Measurements from ENCODE around the gene HRCT1.
"Not testable (repeated sequence)": the region's sequence is repeated elsewhere in the genome, so short reads cannot be mapped to it uniquely, and the experiment has no call there.

HRCT1 gene

DNA sequence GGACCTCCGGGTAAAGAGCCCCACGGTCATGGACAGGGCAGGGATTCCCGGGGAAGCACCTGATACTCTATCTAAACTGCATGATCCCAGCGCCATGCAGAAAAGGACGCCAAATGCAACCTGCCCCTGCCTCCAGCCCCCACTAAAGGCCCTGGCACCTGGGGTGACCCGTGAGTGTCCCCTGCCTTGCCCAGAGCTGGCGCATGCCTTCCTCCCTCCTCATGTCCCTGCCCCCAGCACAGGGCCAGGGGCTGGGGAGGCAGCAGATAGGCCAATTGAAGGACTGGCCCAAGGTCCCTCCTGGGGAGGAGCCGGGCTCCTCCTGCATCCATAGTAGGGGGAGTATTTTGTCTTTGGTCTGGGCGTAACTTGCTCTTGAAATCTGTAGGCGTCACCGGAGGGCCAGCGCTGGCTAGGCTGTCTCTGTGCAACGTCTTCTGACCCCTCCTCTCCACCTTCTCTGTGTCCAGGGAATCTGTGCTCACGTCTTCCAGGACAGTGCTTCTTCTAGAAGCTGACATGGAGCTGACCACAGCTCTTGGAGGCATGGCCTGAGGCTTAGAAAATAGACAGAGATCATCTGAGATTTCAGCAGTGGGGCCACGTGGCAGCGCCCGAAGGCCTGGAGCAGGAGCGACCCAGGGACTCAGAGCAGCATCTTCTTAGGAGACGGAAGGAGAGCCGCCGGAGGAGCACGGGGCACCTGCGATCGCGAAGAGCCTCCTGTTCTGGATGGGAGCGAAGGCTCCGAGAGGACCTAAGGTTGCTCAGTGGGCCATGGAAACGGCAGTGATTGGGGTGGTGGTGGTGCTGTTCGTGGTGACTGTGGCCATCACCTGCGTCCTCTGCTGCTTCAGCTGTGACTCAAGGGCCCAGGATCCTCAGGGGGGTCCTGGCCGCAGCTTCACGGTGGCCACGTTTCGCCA, 3.9 kb downstream of the HRCT1 start:
- no peak overlapping the region for H3K4me3 ChIP-seq (ENCODE audit: low read depth, low read length)
- DNase-seq (ENCODE audit: low read depth), result no peak
- TF ChIP-seq, protein P1, sequence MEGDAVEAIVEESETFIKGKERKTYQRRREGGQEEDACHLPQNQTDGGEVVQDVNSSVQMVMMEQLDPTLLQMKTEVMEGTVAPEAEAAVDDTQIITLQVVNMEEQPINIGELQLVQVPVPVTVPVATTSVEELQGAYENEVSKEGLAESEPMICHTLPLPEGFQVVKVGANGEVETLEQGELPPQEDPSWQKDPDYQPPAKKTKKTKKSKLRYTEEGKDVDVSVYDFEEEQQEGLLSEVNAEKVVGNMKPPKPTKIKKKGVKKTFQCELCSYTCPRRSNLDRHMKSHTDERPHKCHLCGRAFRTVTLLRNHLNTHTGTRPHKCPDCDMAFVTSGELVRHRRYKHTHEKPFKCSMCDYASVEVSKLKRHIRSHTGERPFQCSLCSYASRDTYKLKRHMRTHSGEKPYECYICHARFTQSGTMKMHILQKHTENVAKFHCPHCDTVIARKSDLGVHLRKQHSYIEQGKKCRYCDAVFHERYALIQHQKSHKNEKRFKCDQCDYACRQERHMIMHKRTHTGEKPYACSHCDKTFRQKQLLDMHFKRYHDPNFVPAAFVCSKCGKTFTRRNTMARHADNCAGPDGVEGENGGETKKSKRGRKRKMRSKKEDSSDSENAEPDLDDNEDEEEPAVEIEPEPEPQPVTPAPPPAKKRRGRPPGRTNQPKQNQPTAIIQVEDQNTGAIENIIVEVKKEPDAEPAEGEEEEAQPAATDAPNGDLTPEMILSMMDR (conservative IDR thresholded peaks at IDR 0.05; ENCODE audit: low read depth, low read length), result no peak

DNA sequence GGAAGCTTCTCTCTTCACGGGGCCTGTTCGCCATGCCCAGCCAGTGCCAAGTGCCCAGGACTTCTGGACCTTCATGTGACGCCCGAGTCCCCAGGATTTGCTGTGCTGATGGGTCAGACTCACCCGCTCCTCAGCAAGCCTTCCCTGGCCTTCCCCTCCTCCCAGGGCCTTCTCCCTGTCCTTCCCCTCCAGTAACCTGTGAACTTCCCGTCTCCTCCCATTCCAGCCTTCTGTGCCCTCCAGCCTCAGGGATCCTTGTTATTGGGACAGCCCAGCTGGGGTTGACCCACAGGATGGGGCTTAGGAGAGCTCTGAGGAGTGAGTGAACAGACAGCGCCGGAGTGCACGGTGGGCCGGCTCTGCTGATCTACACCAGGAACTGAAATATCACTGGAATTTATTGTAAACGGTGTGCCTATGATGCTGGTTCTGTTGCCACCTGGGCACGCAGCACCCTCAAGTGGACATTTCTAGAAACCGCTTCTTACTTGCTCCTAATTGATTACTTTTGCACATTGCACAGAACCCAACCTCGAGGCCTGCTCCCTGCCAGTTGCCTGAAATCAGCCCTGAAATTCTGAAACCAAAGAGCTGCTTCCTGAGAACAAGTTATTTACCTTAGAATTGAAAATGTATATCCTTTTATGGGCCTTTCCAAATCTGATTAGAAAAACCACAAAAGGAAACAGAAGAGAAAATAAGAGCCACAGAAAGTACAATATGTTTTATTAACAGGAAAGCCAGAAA, 4.8 kb downstream of the HRCT1 start:
- peak; percentile 82 for DNase-seq (ENCODE audit: low read depth)
- H3K4me3 ChIP-seq (ENCODE audit: low read depth, low read length), result no peak overlapping the region
- TF ChIP-seq, protein P1 (conservative IDR thresholded peaks at IDR 0.05; ENCODE audit: low read depth, low read length), result peak; percentile 79

DNA sequence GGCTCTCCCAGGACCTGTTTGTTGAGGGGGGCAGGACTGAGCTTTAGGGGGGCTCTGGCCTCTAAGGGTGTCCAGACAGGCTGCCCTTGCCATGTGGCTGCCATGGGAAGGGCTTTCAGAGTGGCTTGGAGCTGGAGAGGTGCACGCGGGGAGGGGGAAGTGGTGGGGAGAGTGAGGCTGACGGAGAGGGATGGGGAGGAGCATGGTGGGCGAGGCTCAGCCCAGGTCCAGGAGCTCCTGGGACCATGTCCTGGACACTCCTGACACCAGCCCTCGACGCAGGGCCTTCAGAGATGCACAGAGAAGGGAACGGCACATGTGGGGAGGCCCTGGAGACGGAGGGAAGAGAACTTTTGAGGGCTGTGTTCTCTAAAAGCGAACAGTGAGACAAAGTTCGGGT, 5.7 kb downstream of the HRCT1 start:
- no peak for DNase-seq (ENCODE audit: low read depth)
- TF ChIP-seq, protein P1 (conservative IDR thresholded peaks at IDR 0.05; ENCODE audit: low read depth, low read length), result no peak
- H3K4me3 ChIP-seq (ENCODE audit: low read depth, low read length), result no peak overlapping the region

DNA sequence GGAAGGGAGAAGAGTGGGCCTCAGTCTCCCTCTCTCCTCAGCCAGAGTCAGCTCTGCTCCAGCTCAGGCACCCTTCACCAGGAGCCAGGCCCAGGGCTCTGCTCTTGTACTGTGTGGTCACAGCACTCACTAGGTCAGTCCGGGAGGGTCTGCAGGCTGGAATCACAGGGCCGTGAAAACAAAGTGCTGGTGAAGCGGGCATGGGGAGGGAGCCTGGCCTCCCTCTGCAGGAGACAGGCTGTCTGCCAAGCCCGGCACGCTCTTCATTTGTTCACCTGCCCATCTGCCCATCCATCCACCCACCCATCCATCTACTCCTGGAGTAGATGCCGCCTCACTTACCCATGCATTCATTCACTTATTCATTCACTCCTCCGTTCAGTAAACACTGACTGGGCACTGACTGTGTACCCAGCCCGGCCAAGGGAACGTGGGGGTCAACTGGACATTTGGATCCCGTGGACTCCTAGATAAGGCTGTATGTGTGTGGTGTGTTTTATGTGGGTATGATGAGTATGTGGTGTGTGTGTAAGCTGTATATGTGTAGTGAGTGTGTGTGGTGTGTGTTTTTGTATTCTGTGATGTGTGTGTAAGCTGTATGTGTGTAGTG, 6.9 kb downstream of the HRCT1 start:
- no peak overlapping the region for H3K4me3 ChIP-seq (ENCODE audit: low read depth, low read length)
- TF ChIP-seq, protein P1 (conservative IDR thresholded peaks at IDR 0.05; ENCODE audit: low read depth, low read length), result no peak

DNA sequence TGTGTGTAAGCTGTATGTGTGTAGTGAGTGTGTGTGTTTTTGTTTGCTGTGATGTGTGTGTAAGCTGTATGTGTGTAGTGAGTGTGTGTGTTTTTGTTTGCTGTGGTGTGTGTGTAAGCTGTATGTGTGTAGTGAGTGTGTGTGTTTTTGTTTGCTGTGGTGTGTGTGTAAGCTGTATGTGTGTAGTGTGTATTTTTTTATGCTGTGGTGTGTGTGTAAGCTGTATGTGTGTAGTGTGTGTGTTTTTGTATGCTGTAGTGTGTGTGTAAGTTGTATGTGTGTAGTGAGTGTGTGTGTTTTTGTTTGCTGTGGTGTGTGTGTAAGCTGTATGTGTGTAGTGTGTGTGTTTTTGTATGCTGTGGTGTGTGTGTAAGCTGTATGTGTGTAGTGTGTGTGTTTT, 7.4 kb downstream of the HRCT1 start:
- not testable (repeated sequence) for H3K4me3 ChIP-seq (ENCODE audit: low read depth, low read length); DNase-seq (ENCODE audit: low read depth)

More for the DNA sequence above, 6.9 kb downstream of the HRCT1 start:
- no peak for DNase-seq (ENCODE audit: low read depth)

DNA sequence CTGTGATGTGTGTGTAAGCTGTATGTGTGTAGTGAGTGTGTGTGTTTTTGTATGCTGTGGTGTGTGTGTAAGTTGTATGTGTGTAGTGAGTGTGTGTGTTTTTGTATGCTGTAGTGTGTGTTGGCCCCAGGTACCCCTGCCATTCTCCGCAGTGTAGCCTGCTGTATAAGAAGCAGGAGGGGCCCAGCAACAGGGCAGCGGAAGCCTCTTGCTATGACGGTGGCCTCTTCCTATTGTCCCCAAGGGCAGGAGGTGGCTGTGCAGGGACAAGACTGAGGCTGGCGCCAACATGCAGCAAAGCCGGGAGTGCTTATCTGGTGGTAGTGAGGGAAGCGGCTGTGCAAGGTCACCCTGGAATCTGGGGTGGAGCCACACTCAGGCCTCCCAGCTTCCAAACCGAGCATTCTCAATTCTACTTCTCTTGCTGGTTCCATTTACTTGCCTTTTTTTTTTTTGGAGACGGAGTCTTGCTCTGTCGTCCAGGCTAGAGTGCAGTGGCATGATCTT, 8.4 kb downstream of the HRCT1 start:
- DNase-seq (ENCODE audit: low read depth), result peak; percentile 26
- TF ChIP-seq, protein P1 (conservative IDR thresholded peaks at IDR 0.05; ENCODE audit: low read depth, low read length), result no peak
- no peak overlapping the region for H3K4me3 ChIP-seq (ENCODE audit: low read depth, low read length)
